Measurements from ENCODE around the gene MIDN.

MIDN gene

DNA sequence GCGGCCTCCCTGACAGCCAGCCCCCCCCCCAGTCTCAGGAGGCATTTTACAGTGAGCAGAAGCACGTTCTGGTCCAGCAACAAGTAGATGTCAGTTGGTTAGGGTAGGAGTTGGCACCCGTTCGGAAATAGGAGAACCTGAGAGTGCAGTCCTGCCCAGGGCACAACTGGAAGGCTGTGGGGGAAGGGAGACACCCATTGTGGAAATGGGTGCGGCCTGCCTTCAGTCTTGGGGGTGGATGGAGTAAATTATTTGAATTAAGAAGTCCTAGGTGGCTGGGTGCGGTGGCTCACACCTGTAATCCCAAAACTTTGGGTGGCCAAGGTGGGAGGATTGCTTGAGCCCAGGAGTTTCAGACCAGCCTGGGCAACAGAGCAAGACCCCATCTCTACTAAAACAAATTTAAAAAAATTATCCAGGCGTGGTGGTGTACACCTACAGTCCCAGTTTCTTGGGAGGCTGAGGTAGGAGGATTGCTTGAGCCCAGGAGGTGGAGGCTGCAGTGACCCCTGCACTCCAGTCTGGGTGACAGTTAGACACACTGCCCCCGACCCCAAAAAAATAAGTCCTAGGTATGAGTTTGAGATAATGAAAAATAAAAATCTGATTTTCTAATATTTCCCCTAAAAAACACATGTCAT, 21.9 kb downstream of the MIDN start:
- no peak for DNase-seq (ENCODE audit: low read depth in 2 of 2)

DNA sequence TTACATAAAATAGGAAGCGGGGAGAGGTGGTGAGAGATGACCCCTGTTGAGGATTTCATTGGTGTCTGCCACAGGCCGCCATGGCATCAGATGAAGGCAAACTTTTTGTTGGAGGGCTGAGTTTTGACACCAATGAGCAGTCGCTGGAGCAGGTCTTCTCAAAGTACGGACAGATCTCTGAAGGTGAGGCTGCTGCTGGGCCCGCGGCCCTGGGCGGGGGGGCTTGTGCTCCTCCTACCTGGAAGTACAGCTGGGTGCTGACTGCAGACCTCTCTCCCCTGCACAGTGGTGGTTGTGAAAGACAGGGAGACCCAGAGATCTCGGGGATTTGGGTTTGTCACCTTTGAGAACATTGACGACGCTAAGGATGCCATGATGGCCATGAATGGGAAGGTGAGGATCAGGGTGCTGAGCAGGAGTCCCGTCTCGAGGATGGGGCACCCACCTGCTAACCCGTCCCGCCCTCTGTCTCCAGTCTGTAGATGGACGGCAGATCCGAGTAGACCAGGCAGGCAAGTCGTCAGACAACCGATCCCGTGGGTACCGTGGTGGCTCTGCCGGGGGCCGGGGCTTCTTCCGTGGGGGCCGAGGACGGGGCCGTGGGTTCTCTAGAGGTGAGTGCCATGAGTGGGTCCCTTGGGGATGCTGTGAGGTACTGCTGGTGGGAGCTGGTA, 22.6 kb downstream of the MIDN start:
- no peak for DNase-seq (ENCODE audit: low read depth in 2 of 2)

DNA sequence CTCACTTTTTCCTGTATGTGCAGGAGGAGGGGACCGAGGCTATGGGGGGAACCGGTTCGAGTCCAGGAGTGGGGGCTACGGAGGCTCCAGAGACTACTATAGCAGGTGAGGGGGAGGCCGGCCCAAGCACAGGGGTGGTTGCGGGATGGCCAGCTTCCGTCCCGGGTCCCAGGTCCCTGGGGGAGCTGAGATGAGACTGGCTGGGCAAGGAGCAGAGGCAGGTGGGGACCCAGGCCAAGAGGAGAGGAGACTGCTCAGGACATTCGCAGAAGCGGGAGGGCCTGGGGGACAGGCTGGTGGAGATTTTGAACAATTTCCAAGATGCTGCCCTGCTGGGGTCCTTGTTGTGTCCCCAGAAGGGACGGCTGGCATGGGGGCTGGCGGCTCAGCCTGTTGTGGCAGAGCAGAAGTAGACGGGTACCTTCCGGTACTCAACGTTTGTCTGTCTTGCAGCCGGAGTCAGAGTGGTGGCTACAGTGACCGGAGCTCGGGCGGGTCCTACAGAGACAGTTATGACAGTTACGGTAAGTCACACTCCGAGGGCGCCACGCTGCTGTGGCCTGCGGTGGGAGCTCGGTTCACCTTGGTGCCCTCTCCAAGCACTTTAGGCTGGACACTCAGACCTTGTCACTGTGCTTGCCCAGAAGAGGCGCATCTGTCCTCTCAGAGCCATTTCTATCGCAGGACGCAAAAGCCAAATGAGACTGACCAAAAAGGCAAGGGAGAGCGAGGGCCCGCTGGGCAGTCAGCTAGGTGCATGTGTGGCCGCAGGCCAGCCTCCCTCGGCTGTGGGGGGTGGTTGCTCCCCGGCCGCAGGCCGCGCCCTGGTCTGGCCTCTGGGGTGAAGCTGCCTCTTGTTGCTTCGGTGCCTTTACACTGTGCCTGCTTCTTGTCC, 23.4 kb downstream of the MIDN start:
- no peak for DNase-seq (ENCODE audit: low read depth in 2 of 2)

DNA sequence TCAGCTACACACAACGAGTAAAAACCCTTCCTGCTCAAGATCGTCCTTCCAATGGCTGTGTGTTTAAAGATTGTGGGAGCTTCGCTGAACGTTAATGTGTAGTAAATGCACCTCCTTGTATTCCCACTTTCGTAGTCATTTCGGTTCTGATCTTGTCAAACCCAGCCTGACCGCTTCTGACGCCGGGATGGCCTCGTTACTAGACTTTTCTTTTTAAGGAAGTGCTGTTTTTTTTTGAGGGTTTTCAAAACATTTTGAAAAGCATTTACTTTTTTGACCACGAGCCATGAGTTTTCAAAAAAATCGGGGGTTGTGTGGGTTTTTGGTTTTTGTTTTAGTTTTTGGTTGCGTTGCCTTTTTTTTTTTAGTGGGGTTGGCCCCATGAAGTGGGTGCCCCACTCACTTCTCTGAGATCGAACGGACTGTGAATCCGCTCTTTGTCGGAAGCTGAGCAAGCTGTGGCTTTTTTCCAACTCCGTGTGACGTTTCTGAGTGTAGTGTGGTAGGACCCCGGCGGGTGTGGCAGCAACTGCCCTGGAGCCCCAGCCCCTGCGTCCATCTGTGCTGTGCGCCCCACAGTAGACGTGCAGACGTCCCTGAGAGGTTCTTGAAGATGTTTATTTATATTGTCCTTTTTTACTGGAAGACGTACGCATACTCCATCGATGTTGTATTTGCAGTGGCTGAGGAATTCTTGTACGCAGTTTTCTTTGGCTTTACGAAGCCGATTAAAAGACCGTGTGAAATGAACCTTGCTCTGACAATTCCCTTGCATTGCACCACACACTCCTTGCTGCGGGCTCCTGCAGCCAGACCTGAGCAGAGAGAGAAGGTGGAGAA, 24.3 kb downstream of the MIDN start:
- DNase-seq (ENCODE audit: low read depth in 2 of 2) = no peak

DNA sequence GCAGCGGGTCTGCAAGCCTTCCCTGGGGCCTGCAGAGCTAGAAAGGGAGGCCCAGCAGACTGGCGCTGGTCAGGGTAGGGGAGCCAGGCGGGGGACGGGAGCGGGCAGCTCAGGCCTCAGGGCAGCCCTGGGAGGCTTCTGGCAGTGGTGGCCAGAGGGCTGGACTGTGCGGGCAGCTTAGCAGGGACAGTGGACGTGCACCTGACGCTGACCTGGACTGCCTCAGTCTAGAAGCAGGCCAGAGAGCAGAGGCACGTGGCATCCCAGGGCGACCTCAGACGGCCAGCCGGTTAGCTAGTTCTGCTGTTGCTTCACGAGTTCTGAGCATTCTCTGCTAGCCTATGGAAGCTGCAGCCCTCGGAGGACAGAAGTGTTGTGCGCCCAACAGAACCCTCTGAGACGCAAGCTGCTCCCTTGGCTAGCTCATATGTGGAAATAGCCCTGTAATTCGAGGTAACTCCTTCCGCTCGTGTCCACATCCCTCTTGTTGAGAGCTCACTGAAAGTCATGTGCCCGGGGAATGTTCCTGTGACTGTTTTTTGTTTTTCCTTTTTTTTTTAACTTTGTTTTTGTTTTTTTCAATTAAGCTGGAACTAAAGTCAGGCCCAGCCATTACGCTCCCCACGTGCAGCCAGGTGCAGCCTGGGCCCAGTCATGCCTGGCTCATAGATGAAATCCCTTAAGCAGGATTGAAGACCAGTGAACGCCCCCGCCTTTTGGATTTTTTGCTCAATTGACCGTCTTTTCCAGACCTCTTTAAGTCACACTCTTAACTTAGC, 25.1 kb downstream of the MIDN start:
- DNase-seq (ENCODE audit: low read depth in 2 of 2) = no peak

DNA sequence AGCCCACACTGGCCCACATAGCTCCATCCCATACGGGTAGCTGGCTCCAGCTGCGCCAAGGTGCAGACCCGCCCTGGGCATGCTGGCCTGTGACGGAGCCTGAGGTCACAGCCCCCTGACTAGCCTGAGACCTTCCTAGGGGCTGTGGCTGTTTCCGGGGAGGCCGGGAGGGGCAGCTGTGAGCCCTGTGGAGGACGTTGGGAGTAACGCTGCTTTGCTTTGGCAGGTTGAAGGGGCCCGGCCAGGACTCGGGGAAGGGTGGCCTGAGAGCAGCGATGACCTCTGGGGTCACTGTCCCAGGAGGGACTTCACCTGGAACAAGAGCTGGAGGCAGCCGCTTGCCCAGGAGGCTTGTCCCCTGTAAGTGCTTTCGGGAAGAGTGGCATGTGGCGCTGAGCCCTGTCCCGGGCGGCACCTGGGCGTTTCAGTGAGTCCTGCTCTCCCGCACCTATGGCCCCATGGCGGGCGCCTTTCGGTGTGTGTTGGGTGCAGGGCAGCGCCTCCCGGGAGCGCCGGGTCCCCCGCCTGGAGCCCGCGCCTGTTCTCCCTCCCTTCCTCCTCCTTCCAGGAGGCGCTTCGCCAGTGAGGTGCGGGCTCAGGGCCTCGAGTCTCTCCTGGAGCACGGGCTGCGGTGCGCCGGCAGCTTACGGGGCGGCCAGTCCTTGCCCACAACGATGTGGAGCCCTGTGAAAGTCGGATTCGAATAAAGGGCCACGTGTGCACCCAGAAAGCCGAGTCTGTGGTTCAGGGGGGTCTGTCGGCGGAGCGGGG, 25.9 kb downstream of the MIDN start:
- no peak for DNase-seq (ENCODE audit: low read depth in 2 of 2)

DNA sequence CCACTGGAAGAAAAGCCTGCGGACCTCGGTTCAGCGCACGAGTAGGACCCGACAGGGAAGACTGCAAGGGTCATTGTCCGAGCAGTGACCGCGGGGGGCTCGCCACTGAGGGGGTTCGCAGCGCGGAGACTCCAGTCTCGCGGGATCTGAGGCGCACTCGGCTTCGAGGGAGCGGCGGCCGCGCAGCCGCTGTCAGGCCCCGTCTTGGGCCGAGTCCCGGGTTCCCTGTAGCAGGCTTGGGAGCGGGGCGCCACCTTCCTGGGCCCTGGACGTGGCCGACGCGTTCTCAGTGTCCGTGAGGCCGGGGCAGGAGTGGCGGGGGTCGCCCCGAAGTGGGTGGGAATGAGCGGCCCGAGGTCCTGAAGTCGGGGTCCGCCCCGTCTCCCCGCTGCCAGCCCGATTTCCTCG, 26.5 kb downstream of the MIDN start:
- DNase-seq (ENCODE audit: low read depth in 2 of 2) = no peak

DNA sequence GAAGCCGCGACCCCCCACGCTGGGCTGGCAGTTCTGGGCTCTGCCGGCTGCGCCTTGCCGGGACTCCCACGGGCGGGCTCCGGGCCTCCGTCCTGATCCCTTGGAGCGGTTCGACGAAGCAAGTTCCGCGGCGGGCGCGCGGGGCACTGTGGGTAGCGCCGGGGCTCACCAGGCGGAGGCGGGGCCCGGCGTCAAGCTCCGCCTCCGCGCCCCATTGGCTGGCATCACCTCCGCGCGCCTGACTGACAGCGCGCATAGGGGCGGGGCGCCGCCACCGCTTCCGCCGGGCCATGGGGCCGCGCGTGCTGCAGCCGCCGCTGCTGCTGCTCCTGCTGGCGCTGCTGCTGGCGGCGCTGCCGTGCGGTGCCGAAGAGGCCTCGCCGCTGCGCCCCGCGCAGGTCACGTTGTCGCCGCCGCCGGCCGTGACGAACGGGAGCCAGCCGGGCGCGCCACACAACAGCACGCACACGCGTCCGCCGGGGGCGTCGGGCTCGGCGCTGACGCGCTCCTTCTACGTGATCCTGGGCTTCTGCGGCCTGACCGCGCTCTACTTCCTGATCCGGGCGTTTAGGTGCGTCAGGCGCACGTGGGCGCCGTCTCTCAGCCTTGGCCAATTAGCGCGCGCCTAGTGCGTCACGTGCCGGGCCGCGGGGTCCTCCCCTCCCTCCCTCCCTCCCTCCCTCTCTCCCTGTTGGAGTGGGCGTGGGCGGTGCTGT, 27.0 kb downstream of the MIDN start, which contains the start of gene FAM174C:
TSS of gene FAM174C (plus strand) at position 271 of the 716 bp plus-strand sequence. CDS start at position 291, 20 bp downstream.
- peak; percentile 87 to 91 for DNase-seq (ENCODE audit: low read depth in 2 of 2)

DNA sequence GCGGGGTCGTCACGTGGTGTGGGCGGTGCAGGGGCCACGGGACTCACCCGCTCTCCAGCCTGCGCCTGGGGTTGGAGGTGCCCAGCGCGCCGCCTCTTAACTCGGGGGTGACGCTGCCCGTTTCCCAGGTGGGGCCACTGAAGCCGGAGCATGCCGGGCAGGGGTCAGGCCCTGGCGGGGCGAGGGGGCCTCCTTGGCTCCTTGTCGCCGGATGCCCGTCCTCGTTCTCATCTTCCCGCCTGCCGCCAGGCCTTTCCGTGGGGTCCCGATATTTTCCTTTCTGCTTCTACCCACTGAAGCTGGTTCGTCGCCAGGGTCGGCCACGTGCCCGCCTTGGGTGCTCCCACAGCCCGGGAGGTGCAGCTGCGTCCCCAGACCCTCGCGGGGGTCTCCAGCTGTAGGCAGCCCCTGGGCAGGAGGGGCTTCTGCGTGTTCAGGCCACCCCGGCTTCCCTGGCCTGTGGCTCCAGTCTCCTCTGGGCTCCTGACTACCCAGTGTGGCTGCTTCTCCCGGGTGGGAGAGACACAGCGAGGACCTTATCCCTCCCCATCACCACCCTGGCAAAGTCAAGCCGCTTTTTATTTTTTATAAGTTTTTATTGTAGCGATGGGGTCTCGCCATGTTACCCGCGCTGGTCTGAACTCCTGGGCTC, 27.7 kb downstream of the MIDN start:
- no peak for DNase-seq (ENCODE audit: low read depth in 2 of 2)

DNA sequence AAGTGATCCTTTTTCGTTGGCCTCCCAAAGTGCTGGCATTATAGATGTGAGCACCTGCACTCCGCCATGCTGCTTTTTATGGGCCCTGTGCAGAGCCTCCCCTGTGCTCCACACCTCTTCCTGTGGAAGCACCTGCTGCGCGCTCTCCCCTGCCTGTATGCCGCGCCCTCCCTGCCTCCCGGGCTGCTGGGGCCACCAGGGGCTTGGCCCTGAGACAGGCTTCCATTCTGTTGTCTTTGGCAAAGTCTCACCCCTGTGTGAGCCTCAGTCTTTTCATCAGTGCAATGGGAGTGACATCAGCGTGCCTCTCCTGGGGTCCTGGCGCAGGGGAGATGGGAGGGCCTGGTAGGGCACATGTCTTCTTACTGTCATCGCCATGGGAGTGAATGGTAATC, 28.2 kb downstream of the MIDN start:
- DNase-seq (ENCODE audit: low read depth in 2 of 2) = no peak

DNA sequence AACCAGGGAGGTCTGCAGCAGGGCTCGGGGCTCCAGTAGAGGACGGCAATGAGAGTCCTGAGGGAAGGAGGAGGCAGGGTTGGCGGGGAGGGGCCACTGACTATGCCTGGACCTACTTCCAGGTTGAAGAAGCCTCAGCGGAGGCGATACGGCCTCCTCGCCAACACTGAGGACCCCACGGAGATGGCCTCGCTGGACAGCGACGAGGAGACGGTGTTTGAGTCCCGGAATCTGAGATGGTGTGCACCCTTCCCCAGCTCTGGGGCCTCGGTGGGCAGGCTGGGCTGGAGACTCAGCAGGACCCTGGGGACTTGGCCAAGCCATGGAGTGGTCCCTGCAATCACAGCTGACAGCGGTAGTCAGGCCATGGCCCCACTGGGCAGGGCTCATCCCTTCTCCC, 28.7 kb downstream of the MIDN start:
- DNase-seq (ENCODE audit: low read depth in 2 of 2) = no peak

DNA sequence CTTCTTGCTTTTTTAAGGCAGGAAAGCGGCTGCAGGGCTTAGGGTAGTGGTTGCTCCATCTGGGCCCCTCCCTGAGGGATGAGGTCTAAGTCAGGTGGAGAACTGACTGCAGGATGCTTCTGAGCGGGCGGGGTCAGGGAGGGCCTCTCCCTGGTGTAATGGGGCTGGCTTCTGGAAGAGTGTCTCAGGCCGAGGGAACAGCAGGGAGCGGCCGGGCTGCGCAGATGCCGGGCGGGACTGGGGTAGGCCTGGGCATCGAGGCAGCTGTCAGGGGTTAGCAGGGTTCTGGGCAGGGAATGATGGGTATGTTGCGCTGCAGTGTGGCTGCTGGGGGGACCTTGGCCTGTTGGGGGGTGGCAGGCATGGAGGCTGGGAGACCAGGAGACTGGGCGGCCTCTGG, 29.7 kb downstream of the MIDN start:
- no peak for DNase-seq (ENCODE audit: low read depth in 2 of 2)

DNA sequence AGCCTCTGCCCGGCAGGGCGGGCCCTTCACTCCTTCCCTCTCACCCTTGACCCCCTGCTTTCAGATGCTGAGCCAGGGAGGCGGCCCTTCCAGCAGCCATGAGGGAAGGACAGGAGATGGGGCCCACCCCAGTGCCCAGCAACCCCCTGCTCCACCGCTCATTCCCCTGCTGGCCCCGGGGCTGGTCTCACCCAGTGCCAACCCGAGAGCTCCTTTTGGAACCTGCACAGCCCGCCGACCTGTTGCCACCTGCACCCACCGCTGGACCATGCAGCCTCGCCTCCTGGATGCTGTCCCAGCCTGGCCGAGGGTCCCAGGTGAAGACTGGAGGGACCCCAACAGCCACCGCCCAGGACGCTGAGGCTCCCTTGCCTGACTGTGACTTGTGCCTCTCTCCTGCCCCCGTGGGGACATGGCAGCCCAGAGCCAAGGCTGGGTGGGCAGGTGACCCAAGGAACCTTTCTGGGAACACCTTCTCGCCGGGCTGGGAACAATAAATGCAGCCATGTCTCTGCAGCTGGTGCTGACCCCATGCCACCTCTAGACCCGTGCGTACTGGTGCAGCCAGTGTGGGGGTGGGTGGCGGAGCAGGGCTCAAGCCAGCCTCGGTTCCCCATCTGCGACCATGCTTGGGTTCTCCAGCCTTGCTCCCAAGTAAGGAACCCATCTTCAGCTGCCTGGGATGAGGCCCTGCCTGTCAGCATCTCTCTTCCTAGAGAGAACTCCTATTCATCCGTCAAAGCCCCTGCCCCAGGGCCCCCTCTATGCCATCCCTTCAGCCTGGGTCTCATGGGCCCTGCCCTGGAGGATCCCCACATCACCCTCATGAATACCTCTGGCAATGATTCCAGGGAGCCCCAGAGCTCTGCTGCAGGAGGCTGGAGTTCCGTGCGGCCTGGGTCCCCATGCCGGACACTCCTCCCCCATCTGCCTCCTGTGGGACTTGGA, 30.6 kb downstream of the MIDN start:
- no peak for DNase-seq (ENCODE audit: low read depth in 2 of 2)

DNA sequence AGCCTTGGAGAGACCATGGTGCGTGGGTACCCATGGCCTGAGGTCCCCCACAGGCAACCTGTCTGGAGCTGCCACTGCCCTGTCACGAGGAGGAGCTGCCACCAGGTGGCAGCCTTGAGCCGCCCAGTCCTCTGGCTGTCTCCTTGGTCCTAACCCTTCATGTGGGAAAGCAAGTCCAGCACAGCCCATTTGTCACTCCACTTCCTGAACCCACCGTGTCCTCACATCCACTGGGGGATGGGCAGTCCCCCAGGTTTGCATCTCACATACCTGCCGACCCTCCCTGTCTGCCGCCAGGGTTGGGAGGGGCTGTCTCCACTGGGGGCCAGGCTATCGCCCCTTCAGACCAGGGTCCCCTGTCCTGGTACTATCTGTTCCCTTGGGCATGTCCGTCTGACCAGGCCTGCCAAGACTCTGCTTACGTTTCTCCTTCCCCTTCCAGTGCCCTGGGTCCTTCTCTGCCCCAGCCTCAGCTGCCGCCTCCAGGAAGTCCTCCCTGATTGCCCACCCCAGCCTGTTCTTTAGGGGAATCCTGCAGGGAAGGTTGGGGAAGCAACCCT, 31.5 kb downstream of the MIDN start:
- DNase-seq (ENCODE audit: low read depth in 2 of 2) = peak; percentile 56 to 63

DNA sequence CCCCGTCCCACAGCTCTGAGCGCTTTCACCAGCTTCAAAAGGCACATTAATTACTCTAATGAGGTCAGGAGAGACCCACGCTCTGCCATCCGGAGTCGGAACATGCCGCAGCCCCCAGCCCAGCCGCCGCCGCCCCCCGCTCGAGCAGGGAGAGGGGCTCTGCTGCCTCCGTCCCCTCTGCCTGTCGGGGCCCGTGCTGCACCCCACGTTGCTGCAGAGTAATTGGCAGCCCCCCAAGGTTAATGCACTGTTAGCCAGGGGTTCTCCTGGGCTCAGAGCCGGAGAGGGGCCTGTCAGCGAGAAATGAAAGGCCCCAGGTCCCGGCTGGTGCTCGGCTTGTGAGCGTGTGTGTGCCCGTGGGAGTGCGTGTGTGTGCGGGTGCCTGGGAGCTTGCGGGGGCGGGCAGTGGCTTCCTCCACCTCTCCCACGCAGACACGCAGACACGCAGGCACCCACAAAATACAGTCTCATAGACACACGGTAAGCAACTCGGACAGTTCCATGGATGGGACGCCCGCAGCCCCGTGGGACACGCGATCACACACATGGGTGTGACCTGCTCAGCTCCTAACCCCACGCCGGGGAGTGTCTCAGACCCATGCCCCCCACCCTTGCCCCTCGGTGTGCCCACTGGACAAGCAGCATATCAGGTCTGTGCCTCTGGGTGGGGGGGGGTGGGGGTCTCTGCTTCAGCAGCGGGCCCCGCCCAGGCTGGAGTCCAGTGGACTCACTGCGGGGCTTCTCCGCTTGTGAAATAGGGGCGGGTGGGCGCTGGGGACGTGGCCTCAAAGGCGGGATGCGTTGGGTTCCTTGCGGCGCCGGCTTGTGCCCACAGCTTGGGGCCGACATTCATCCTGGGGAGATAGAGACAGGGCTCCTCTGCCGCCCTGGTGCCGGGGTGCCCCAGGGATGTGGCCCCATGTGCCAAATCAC, 32.5 kb downstream of the MIDN start:
- DNase-seq (ENCODE audit: low read depth in 2 of 2) = no peak

DNA sequence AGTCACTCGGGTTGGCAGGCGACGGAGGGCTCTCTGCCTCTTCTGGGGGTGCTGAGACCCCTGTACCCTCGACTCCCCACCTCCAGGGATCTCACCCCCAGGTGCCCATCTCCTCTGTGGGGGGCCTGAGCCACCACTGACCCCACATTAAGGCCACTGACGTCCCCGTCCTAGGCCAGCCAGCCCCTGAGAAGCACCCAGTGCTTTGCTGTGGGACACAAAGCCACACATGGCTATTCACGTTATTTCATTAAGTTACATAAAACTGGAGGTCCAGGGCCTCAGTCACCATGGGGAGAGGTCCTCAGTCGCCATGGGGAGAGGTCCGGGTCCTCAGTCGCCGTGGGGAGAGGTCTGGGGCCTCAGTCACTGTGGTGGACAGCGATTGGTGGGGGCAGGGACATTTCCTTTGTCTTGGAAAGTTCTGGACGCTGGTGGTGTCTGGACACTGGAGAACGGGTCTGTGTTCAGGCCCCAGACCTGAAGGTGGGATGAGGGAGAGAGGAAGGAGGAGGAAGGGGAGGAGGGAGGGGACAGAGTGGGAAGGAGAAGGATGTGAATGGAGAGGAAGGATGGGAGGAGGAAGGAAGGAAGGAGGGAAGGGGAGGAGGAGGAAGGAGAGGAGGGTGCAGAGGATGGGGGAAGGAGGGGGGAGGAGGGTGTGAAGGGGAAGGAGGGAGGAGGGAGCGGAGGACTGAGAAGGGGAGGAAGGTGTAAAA, 33.3 kb downstream of the MIDN start:
- no peak for DNase-seq (ENCODE audit: low read depth in 2 of 2)

All from stimulated activated CD8-positive, alpha-beta memory T cell treated with anti-CD3 and anti-CD28 coated beads, Interleukin-7, amount 100 ng/mL, for 1 hour (primary cell).